ENCODE data around the gene BTBD2.

GRCh38 chr19:1962674-1963073, 52.8 kb downstream of the BTBD2 start:
- TF ChIP-seq CTCF (IDR thresholded peaks at IDR 0.05) = no peak
- no peak for TF ChIP-seq EZH2 (IDR thresholded peaks at IDR 0.05)
- no peak for TF ChIP-seq EZH2phosphoT487 (IDR thresholded peaks at IDR 0.05)
